Measurements from ENCODE around the gene CSPG4.
A peak's percentile ranks its signal among the peaks of the same experiment; 100 is the strongest.

CSPG4 gene

GRCh38 chr15:75646944-75647364 is 65.7 kb downstream of the CSPG4 start:
- H3K79me2 ChIP-seq (ENCODE audit: insufficient read depth, low read length) = no peaks in the 10 kb centered on the region

GRCh38 chr15:75646112-75646943 is 66.3 kb downstream of the CSPG4 start:
- Histone ChIP-seq H3F3A (ENCODE audit: insufficient read depth, low read length) (no peaks in the 10 kb centered on the region), H3K9me3 (ENCODE audit: low read length) (no peaks in the 10 kb centered on the region), H3K79me2 (ENCODE audit: insufficient read depth, low read length) (no peaks in the 10 kb centered on the region), H3K4me2 (ENCODE audit: low read length) (peak overlapping the region; percentile 72; the same call in 1 of the 2 replicates), H3K4me3 (ENCODE audit: low read depth, low read length, poor library complexity, severe bottlenecking) (no peak overlapping the region), H3K9me2 (ENCODE audit: low read depth, low read length) (no peaks in the 10 kb centered on the region), H3K27me3 (ENCODE audit: insufficient read depth, low read length) (no peaks in the 10 kb centered on the region), H3K27ac (ENCODE audit: low read depth, low read length, poor library complexity, severe bottlenecking) (no peak overlapping the region), H3K36me3 (ENCODE audit: insufficient read depth, low read length) (no peaks in the 10 kb centered on the region), H3K4me1 (ENCODE audit: insufficient read depth, low read length, severe bottlenecking) (peaks cover 14% of the 10 kb centered on the region), H4K20me1 (ENCODE audit: insufficient read depth, low read length) (no peaks in the 10 kb centered on the region), H3K9ac (ENCODE audit: low read length) (no peak overlapping the region), H2AFZ (ENCODE audit: low read length) (no peak overlapping the region)
- no peak for TF ChIP-seq EZH2 (IDR thresholded peaks at IDR 0.05; ENCODE audit: borderline replicate concordance, low read length)
- TF ChIP-seq CTCF (IDR thresholded peaks at IDR 0.05; ENCODE audit: low read length) = no peak

More at GRCh38 chr15:75646944-75647364, 65.7 kb downstream of the CSPG4 start:
- H3K9me3 ChIP-seq (ENCODE audit: low read length) = no peaks in the 10 kb centered on the region
- peak overlapping the region; percentile 36; the same call in 1 of the 2 replicates for H3K9ac ChIP-seq (ENCODE audit: low read length)
- peaks cover 14% of the 10 kb centered on the region for H3K4me1 ChIP-seq (ENCODE audit: insufficient read depth, low read length, severe bottlenecking)
- peak overlapping the region; percentile 58 for H3K4me3 ChIP-seq (ENCODE audit: low read depth, low read length, poor library complexity, severe bottlenecking)
- H2AFZ ChIP-seq (ENCODE audit: low read length) = no peak overlapping the region
- H3K9me2 ChIP-seq (ENCODE audit: low read depth, low read length) = no peaks in the 10 kb centered on the region
- H3F3A ChIP-seq (ENCODE audit: insufficient read depth, low read length) = no peaks in the 10 kb centered on the region
- H4K20me1 ChIP-seq (ENCODE audit: insufficient read depth, low read length) = no peaks in the 10 kb centered on the region
- H3K4me2 ChIP-seq (ENCODE audit: low read length) = peak overlapping the region; percentile 72
- H3K36me3 ChIP-seq (ENCODE audit: insufficient read depth, low read length) = no peaks in the 10 kb centered on the region
- H3K27ac ChIP-seq (ENCODE audit: low read depth, low read length, poor library complexity, severe bottlenecking) = no peak overlapping the region
- no peak for TF ChIP-seq CTCF (IDR thresholded peaks at IDR 0.05; ENCODE audit: low read length)
- no peak for TF ChIP-seq EZH2 (IDR thresholded peaks at IDR 0.05; ENCODE audit: borderline replicate concordance, low read length)
- H3K27me3 ChIP-seq (ENCODE audit: insufficient read depth, low read length) = no peaks in the 10 kb centered on the region

- TF ChIP-seq CTCF (IDR thresholded peaks at IDR 0.05; ENCODE audit: low read length) = no peak
- TF ChIP-seq EZH2 (IDR thresholded peaks at IDR 0.05; ENCODE audit: borderline replicate concordance, low read length) = no peak
- peaks cover 3% of the 10 kb centered on the region; the same call in 1 of the 2 replicates for H3K79me2 ChIP-seq (ENCODE audit: insufficient read depth, low read length)
- H3F3A ChIP-seq (ENCODE audit: insufficient read depth, low read length) = no peaks in the 10 kb centered on the region
- H3K4me3 ChIP-seq (ENCODE audit: low read depth, low read length, poor library complexity, severe bottlenecking) = no peak overlapping the region
- H3K9me3 ChIP-seq (ENCODE audit: low read length) = no peaks in the 10 kb centered on the region
- H3K27ac ChIP-seq (ENCODE audit: low read depth, low read length, poor library complexity, severe bottlenecking) = no peak overlapping the region
- H3K9ac ChIP-seq (ENCODE audit: low read length) = no peak overlapping the region
- H3K4me2 ChIP-seq (ENCODE audit: low read length) = no peak overlapping the region
- no peaks in the 10 kb centered on the region for H4K20me1 ChIP-seq (ENCODE audit: insufficient read depth, low read length)
- H3K36me3 ChIP-seq (ENCODE audit: insufficient read depth, low read length) = no peaks in the 10 kb centered on the region
- no peaks in the 10 kb centered on the region for H3K9me2 ChIP-seq (ENCODE audit: low read depth, low read length)
- peaks cover 14% of the 10 kb centered on the region for H3K4me1 ChIP-seq (ENCODE audit: insufficient read depth, low read length, severe bottlenecking)
- no peak overlapping the region for H2AFZ ChIP-seq (ENCODE audit: low read length)
- H3K27me3 ChIP-seq (ENCODE audit: insufficient read depth, low read length) = no peaks in the 10 kb centered on the region
Observed at GRCh38 chr15:75644376-75644775, 68.3 kb downstream of the CSPG4 start.

Data from OCI-LY1 (cell line).